Measurements from ENCODE around the gene NUAK1. TPM values are rescaled to one million over a fixed set of nuclear protein-coding genes. Genes with fewer than 3 reads are reported as not detected.

The NUAK1 gene
- total RNA-seq, 2 donors from 2014 or later = 5.3 to 9.1 TPM

GRCh38 chr12:106039242-106039641, 99.5 kb downstream of the NUAK1 start:
- Histone ChIP-seq H3K4me3 (no peak overlapping the region), H3K36me3 (replicated peaks in 1 of 2; ENCODE audit: insufficient read depth in 1 of 2, low read depth in 2 of 2) (no peaks in the 10 kb centered on the region), H3K27ac (no peak overlapping the region), H3K9me3 (no peaks in the 10 kb centered on the region), H3K27me3 (peaks cover 0 to 4% of the 10 kb centered on the region in 2 donors), H3K4me1 (no peaks in the 10 kb centered on the region)
- TF ChIP-seq POLR2A (IDR thresholded peaks at IDR 0.05) (no peak), CTCF (IDR thresholded peaks at IDR 0.05) (no peak)
- intact Hi-C loops (cut with DNase I) = no loop called here
- 91 to 98% methylated on average over 5 to 6 of the region's 6 CpGs for WGBS, 2 donors
- ATAC-seq = no peak
- DNase-seq = no peak

- no peak for ATAC-seq
- Histone ChIP-seq H3K27me3 (peaks cover 0 to under 1% of the 10 kb centered on the region in 2 donors), H3K4me3 (no peak overlapping the region), H3K9me3 (no peaks in the 10 kb centered on the region), H3K36me3 (replicated peaks in 1 of 2; ENCODE audit: insufficient read depth in 1 of 2, low read depth in 2 of 2) (no peaks in the 10 kb centered on the region), H3K4me1 (no peaks in the 10 kb centered on the region), H3K27ac (no peak overlapping the region)
- WGBS, 2 donors = 43 to 45% methylated on average over 4 of the region's 4 CpGs
- no peak for DNase-seq
- intact Hi-C loops (cut with DNase I) = no loop called here
- TF ChIP-seq POLR2A (IDR thresholded peaks at IDR 0.05) = no peak
- TF ChIP-seq CTCF (IDR thresholded peaks at IDR 0.05) = no peak
Measured at GRCh38 chr12:106037524-106038298, 101.0 kb downstream of the NUAK1 start.

GRCh38 chr12:106035421-106035820, 103.3 kb downstream of the NUAK1 start:
- WGBS, 2 donors = 76 to 91% methylated on average over 5 of the region's 5 CpGs
- H3K4me3 ChIP-seq = no peak overlapping the region
- TF ChIP-seq CTCF (IDR thresholded peaks at IDR 0.05) (no peak), POLR2A (IDR thresholded peaks at IDR 0.05) (no peak)
- ATAC-seq (no peak), DNase-seq (no peak)
- H3K27me3 ChIP-seq = no peaks in the 10 kb centered on the region
- H3K27ac ChIP-seq = no peak overlapping the region
- H3K9me3 ChIP-seq = no peaks in the 10 kb centered on the region
- no peaks in the 10 kb centered on the region for H3K4me1 ChIP-seq
- intact Hi-C loops (cut with DNase I) = no loop called here
- H3K36me3 ChIP-seq (replicated peaks in 1 of 2; ENCODE audit: insufficient read depth in 1 of 2, low read depth in 2 of 2) = no peaks in the 10 kb centered on the region

- intact Hi-C loops (cut with DNase I) = no loop called here
- DNase-seq (no peak), ATAC-seq (no peak)
- H3K27me3 ChIP-seq = no peaks in the 10 kb centered on the region
- TF ChIP-seq POLR2A (IDR thresholded peaks at IDR 0.05) (no peak), CTCF (IDR thresholded peaks at IDR 0.05) (no peak)
- H3K4me3 ChIP-seq = no peak overlapping the region
- no peaks in the 10 kb centered on the region for H3K4me1 ChIP-seq
- H3K27ac ChIP-seq = no peak overlapping the region
- H3K9me3 ChIP-seq = no peaks in the 10 kb centered on the region
- H3K36me3 ChIP-seq (replicated peaks in 1 of 2; ENCODE audit: insufficient read depth in 1 of 2, low read depth in 2 of 2) = no peaks in the 10 kb centered on the region
- WGBS, 2 donors = 80 to 86% methylated on average over 4 of the region's 4 CpGs
Measured at GRCh38 chr12:106034316-106034715, 104.4 kb downstream of the NUAK1 start.

- Histone ChIP-seq H3K27me3 (no peaks in the 10 kb centered on the region), H3K36me3 (replicated peaks in 1 of 2; ENCODE audit: insufficient read depth in 1 of 2, low read depth in 2 of 2) (no peaks in the 10 kb centered on the region), H3K27ac (no peak overlapping the region), H3K4me3 (no peak overlapping the region), H3K9me3 (no peaks in the 10 kb centered on the region), H3K4me1 (no peaks in the 10 kb centered on the region)
- TF ChIP-seq CTCF (IDR thresholded peaks at IDR 0.05) (no peak), POLR2A (IDR thresholded peaks at IDR 0.05) (no peak)
- DNase-seq (no peak), ATAC-seq (no peak)
- 71 to 76% methylated on average over 4 of the region's 4 CpGs for WGBS, 2 donors
- intact Hi-C loops (cut with DNase I) = no loop called here
Measured at GRCh38 chr12:106033161-106033675, 105.5 kb downstream of the NUAK1 start.
